Esophagus muscularis mucosa (tissue), 4 donors: ENCODE data around the gene LRRC27. TPM values are rescaled to one million over a fixed set of nuclear protein-coding genes. Genes with fewer than 3 reads are reported as not detected.

ENCODE experiments used
- DNase-seq: peaks from one replicate; pipeline ENCODE4 v3.0.0-alpha.2; 2017; ENCODE audit errors: extremely low spot score
- H3K27ac ChIP-seq, 4 donors: fragments of 200-600 bp; sonication (generic); replicated peaks in 1 of 4; 1 replicate in 3 of 4; 2 replicates in 1 of 4; pipeline ENCODE4 v1.5.1; 2016 to 2019; ENCODE audit warnings: mild to moderate bottlenecking in 1 of 4
- H3K27me3 ChIP-seq, 4 donors: fragments of 200-600 bp; sonication (generic); one replicate each; pipeline versions ENCODE4 v1.5.1 to v1.6.0; 2016 to 2019
- H3K36me3 ChIP-seq, 4 donors: fragments of 200-600 bp; sonication (generic); one replicate each; pipeline ENCODE4 v1.5.1; 2016 to 2019
- H3K4me1 ChIP-seq, 4 donors: fragments of 200-600 bp; sonication (generic); one replicate each; pipeline ENCODE4 v1.5.1; 2016 to 2019
- H3K4me3 ChIP-seq, 4 donors: fragments of 200-600 bp; sonication (generic); 1 replicate in 2 of 4; 2 replicates in 2 of 4; pipeline ENCODE4 v1.5.1; 2016 to 2019; ENCODE audit warnings: mild to moderate bottlenecking in 4 of 4, moderate library complexity in 1 of 4
- H3K9me3 ChIP-seq, 4 donors: fragments of 200-600 bp; sonication (generic); 1 replicate in 3 of 4; 2 replicates in 1 of 4; pipeline ENCODE4 v1.5.1; 2016 to 2019
- CTCF ChIP-seq, 3 experiments: fragments of 200-600 bp in 2 of 3; fragments of 450-650 bp in 1 of 3; sonication (generic) in 2 of 3; IDR thresholded peaks; one replicate each; pipeline ENCODE4 v1.5.1; 2017 to 2019; ENCODE audit warnings: antibody characterized with exemption in 3 of 3, mild to moderate bottlenecking in 2 of 3, moderate library complexity in 1 of 3
- EP300 ChIP-seq: sonication (generic); formaldehyde crosslinking; IDR thresholded peaks from one replicate; pipeline ENCODE4 v1.6.1; 2017; ENCODE audit warnings: antibody characterized with exemption
- POLR2A ChIP-seq: fragments of 450-650 bp; IDR thresholded peaks from one replicate; pipeline ENCODE4 v1.6.1; 2017; ENCODE audit warnings: antibody characterized with exemption, moderate library complexity, mild to moderate bottlenecking, low read depth
- POLR2AphosphoS5 ChIP-seq, 2 donors: sonication (generic); formaldehyde crosslinking; IDR thresholded peaks; one replicate each; pipeline ENCODE4 v1.6.1; 2017; ENCODE audit warnings: antibody characterized with exemption in 2 of 2
- WGBS: methylation state at CpG from one replicate; pipeline ENCODE4 v1.1.5; 2018; 5-methylcytosine and 5-hydroxymethylcytosine counted together
- intact Hi-C: fragments of 100-400 bp; cut with DNase I; formaldehyde crosslinking; loops from one replicate; pipeline ENCODE4 v1.15.1; 2023
- total RNA-seq, 4 donors: library from RNA; depleted of rRNA; stranded (reverse); fragments of >200 nt; gene quantifications; one replicate each; pipeline versions ENCODE4 v1.1.0 to v1.2.1, GENCODE V29; 2016

LRRC27 gene
- total RNA-seq, 4 donors from 2014 or later: 5.8 to 19.1 (median 9.5) TPM

GRCh38 chr10:132324186-132324585 is 7.8 kb upstream of the LRRC27 start:
- Histone ChIP-seq H3K9me3 (no peaks in the 10 kb centered on the region), H3K4me1 (peaks cover 3 to 16% (median 8%) of the 10 kb centered on the region in 4 donors), H3K27me3 (no peaks in the 10 kb centered on the region), H3K36me3 (peaks cover 0 to 19% (median 2%) of the 10 kb centered on the region in 4 donors), H3K27ac (no peak overlapping the region), H3K4me3 (no peak overlapping the region)
- 90% methylated on average over 1 of the region's 1 CpG for WGBS
- intact Hi-C loops: no loop called here
- TF ChIP-seq CTCF (IDR thresholded peaks at IDR 0.05) (no peak), POLR2A (no peak), POLR2AphosphoS5 (IDR thresholded peaks at IDR 0.05) (no peak), EP300 (no peak)
- DNase-seq: no peak

GRCh38 chr10:132326344-132326889 is 5.6 kb upstream of the LRRC27 start:
- H3K27me3 ChIP-seq: no peaks in the 10 kb centered on the region
- TF ChIP-seq EP300 (no peak), CTCF (IDR thresholded peaks at IDR 0.05) (no peak), POLR2AphosphoS5 (IDR thresholded peaks at IDR 0.05) (no peak), POLR2A (no peak)
- DNase-seq: no peak
- peaks cover 20 to 33% (median 29%) of the 10 kb centered on the region in 4 donors for H3K4me1 ChIP-seq
- H3K27ac ChIP-seq: no peak overlapping the region
- intact Hi-C loops: no loop called here
- H3K36me3 ChIP-seq: peaks cover 0 to 19% (median 2%) of the 10 kb centered on the region in 4 donors
- 95% methylated on average over 11 of the region's 11 CpGs for WGBS
- H3K4me3 ChIP-seq: no peak overlapping the region
- H3K9me3 ChIP-seq: no peaks in the 10 kb centered on the region

- no peak for DNase-seq
- TF ChIP-seq POLR2A: no peak
- TF ChIP-seq POLR2AphosphoS5 (IDR thresholded peaks at IDR 0.05): no peak
- TF ChIP-seq EP300: no peak
- no peak for TF ChIP-seq CTCF (IDR thresholded peaks at IDR 0.05)
- intact Hi-C loops: no loop called here
- peaks cover 0 to 19% (median 2%) of the 10 kb centered on the region in 4 donors for H3K36me3 ChIP-seq
- peaks cover 20 to 33% (median 29%) of the 10 kb centered on the region in 4 donors for H3K4me1 ChIP-seq
- H3K9me3 ChIP-seq: no peaks in the 10 kb centered on the region
- H3K4me3 ChIP-seq: no peak overlapping the region
- 78% methylated on average over 4 of the region's 4 CpGs for WGBS
- no peaks in the 10 kb centered on the region for H3K27me3 ChIP-seq
- H3K27ac ChIP-seq: no peak overlapping the region
Measured at GRCh38 chr10:132326925-132327324, 5.1 kb upstream of the LRRC27 start.

GRCh38 chr10:132328106-132328505 is 3.9 kb upstream of the LRRC27 start:
- no peak for DNase-seq
- no peaks in the 10 kb centered on the region for H3K27me3 ChIP-seq
- H3K4me3 ChIP-seq: no peak overlapping the region
- intact Hi-C loops: no loop called here
- H3K27ac ChIP-seq: no peak overlapping the region
- WGBS: 96% methylated on average over 7 of the region's 9 CpGs
- peaks cover 0 to 19% (median 2%) of the 10 kb centered on the region in 4 donors for H3K36me3 ChIP-seq
- peaks cover 27 to 43% (median 38%) of the 10 kb centered on the region in 4 donors for H3K4me1 ChIP-seq
- TF ChIP-seq CTCF (IDR thresholded peaks at IDR 0.05): no peak
- no peak for TF ChIP-seq EP300
- no peak for TF ChIP-seq POLR2AphosphoS5 (IDR thresholded peaks at IDR 0.05)
- no peak for TF ChIP-seq POLR2A
- no peaks in the 10 kb centered on the region for H3K9me3 ChIP-seq

- WGBS: 64% methylated on average over 7 of the region's 8 CpGs
- TF ChIP-seq EP300 (no peak), POLR2A (no peak), POLR2AphosphoS5 (IDR thresholded peaks at IDR 0.05) (no peak), CTCF (IDR thresholded peaks at IDR 0.05) (no peak)
- Histone ChIP-seq H3K36me3 (peaks cover 0 to 15% (median 2%) of the 10 kb centered on the region in 4 donors), H3K9me3 (no peaks in the 10 kb centered on the region), H3K27me3 (no peaks in the 10 kb centered on the region), H3K4me3 (no peak overlapping the region), H3K4me1 (peaks cover 27 to 43% (median 39%) of the 10 kb centered on the region in 4 donors), H3K27ac (no peak overlapping the region)
- intact Hi-C loops: no loop called here
- no peak for DNase-seq
Measured at GRCh38 chr10:132328738-132329137, 3.3 kb upstream of the LRRC27 start.
